Stimulated activated CD8-positive, alpha-beta memory T cell treated with anti-CD3 and anti-CD28 coated beads, Interleukin-4, amount 100 ng/mL, for 4 hours (primary cell): ENCODE results near the gene SLCO1B3.
"Not testable (repeated sequence)": the region's sequence is repeated elsewhere in the genome, so short reads cannot be mapped to it uniquely, and the experiment has no call there.

Experiments used
- DNase-seq, 2 donors: peaks; one replicate each; pipeline ENCODE4 v3.0.0-alpha.2; 2020; ENCODE audit warnings: low read depth in 2 of 2, low spot score in 1 of 2

The SLCO1B3 gene, protein sequence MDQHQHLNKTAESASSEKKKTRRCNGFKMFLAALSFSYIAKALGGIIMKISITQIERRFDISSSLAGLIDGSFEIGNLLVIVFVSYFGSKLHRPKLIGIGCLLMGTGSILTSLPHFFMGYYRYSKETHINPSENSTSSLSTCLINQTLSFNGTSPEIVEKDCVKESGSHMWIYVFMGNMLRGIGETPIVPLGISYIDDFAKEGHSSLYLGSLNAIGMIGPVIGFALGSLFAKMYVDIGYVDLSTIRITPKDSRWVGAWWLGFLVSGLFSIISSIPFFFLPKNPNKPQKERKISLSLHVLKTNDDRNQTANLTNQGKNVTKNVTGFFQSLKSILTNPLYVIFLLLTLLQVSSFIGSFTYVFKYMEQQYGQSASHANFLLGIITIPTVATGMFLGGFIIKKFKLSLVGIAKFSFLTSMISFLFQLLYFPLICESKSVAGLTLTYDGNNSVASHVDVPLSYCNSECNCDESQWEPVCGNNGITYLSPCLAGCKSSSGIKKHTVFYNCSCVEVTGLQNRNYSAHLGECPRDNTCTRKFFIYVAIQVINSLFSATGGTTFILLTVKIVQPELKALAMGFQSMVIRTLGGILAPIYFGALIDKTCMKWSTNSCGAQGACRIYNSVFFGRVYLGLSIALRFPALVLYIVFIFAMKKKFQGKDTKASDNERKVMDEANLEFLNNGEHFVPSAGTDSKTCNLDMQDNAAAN

DNA sequence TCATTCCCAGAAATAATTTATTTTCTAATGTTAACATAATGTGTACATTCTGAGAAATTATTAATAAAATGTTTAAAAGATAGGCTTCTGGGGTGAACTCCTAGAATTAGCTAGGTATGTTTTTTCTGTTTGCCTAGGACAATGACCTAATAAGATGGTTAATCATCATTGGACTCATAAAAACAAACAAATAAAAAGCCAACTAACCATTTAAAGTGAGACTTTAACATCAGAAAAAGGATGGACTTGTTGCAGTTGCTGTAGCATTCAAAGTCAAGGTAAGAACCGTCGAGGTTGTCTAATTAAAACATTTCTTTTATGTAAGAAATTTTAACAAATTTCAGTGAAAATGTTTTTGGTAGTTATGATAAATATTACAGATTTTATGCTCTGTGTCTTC lies at the start of gene SLCO1B3:
Gene SLCO1B3, plus strand, starts transcription at position 219 of the 400 bp plus-strand sequence. CDS start 5,034 bp downstream, outside the sequence.
- no peak for DNase-seq

DNA sequence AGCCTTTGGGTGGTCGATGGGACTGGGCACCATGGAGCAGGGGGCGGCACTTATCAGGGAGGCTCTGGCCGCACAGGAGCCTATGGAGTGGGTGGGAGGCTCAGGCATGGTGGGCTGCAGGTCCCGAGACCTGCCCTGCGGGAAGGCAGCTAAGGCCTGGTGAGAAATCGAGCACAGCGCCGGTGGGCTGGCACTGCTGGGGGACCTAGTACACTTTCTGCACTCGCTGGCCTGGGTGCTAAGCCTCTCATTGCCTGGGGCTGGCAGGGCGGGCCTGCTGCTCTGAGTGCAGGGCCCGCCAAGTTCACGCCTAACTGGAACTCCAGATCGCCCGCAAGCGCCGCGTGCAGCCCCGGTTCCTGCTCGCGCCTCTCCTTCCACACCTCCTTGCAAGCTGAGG lies 33.1 kb upstream of the SLCO1B3 start:
- DNase-seq, result no peak

DNA sequence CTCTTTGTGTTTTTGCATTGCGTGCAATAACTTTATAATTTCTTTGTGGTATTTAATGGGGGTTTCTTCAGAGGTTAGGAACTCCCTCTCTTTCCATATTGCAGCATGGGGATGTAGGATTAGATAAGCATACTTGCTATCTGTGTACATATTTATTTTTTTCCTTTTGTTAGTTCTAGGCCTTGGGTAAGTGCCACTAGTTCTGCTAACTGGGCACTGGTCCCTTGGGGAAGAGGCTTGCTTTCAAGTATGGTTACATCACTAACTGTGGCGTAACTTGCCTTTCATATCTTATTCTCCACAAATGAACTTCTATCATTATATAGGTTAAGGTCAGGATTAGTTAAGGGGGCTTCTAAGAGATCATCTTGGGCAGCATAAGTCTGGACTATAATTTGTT lies 31.5 kb upstream of the SLCO1B3 start:
- DNase-seq, result no peak

DNA sequence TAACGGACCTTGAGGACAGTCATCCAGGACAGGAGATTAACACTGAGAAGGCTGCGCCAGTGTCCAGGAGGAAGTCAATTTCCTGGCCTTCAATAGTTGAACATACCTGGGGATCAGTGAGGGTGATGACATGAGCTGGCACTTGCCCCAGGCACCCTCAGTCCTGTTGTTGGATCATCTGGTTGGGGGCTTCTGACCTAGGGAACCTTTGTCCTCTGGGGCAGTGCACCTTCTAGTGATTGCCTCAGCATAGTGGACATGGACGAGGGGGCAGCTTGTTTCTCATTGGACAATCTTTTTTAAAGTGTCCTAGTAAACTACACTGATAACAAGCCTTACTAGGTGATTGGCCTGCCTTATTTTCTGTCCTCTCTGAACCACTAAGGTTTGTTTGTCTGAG lies 30.5 kb upstream of the SLCO1B3 start:
- DNase-seq, result not testable (repeated sequence)

DNA sequence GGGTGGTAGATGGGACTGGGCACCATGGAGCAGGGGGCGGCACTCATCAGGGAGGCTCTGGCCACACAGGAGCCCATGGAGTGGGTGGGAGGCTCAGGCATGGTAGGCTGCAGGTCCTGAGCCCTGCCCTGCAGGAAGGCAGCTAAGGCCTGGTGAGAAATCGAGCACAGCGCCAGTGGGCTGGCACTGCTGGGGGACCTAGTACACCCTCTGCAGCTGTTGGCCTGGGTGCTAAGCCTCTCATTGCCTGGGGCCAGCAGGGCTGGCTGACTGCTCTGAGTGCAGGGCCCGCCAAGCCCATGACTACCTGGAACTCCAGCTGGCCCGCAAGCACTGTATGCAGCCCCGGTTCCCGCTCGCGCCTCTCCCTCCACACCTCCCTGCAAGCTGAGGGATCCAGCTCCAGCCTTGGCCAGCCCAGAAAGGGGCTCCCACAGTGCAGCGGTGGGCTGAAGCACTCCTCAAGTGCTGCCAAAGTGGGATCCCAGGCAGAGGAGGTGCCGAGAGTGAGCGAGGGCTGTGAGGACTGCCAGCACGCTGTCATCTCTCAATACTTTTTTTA lies 26.6 kb upstream of the SLCO1B3 start:
- not testable (repeated sequence) for DNase-seq

DNA sequence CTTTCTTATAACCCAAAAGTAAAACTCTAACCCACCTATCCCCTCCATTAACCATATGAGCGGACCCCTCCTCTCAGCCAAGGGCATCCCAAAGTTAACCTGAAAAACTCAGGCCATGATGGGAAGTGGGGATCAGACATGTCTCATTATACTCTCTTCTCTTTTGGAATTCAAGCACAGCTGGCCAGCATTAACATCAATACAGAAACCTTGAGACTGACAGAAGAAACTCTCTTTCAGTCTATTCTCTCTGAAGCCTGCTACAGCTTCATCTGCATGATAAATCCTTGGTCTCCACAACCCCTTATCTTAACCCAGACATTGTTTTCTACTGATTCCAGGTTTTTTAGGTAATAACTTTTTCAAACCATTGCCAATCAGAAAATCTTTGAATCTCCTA lies 17.5 kb upstream of the SLCO1B3 start:
- no peak for DNase-seq

DNA sequence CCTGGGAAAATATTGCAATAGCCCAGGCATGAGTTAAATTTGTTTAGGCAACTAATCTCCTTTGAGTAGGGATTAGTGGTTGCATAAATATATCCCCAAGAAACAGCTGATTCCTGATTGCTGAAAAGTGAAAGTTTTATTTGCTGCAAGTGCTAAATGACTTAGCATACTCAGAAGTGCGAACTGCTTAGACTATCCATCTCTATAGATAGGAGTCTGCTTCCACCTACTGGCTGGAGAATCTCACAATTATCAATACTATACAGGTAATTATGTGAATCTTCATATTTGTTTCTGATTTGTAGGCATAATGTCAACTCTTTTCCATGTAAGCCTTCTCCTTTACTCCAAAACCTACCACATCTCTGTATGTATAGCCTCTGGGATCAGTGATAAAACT lies 12.0 kb upstream of the SLCO1B3 start:
- DNase-seq, result no peak

DNA sequence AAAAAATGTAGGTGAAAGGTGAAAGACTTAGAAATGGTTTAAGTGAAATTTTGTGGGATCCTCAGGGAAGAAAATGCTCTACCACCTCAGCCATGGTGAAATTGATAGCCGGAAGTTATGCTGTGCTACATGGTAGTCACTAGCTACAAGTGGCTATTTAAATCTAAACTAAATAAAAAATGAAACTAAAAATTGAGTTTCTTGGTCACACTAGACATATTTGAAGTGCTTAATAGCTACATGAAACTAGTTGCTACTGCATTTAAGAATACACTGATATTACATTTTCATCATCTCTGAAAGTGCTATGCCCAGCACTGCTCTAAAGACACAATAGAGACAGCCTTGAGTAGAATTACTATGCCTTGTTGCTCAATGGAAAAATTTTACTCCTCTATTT lies 10.3 kb upstream of the SLCO1B3 start:
- no peak for DNase-seq

DNA sequence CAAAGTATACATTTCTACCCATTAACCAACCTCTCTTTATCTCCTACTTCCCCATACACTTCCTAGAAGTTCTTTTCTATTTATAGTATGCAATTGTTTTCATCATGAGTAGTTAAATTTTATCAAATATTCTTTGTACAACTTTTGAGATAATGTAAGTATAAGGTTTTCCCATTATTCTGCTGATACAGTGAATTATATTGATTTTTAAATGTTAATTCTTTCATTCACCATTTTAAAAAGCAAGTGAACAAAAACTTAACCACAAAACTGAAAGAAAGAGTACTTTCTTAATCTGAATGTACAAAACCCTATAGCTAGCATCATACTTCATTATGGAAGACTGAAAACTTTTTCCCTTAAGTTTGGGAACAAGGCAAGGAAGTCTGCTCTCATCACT lies 9.5 kb upstream of the SLCO1B3 start:
- no peak for DNase-seq

DNA sequence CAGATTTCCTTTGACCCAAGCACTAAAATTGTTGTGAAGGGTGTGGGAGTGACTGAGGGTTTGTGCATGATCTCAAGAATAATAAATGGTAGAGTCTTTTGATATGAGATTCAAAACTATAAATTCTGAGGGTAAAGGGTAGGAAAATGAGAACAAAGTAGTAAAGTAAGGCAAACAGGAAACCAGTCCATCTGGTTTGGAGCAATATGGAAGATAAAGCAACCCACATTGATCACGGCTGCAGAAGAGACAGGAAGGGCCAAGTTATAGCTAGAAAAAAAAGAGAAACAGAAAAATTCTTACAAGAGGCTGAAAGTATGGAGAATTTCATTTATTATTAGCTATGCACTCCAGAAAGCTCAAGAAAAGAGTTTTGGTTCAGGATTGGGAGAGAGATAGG lies 4.6 kb upstream of the SLCO1B3 start:
- no peak for DNase-seq

DNA sequence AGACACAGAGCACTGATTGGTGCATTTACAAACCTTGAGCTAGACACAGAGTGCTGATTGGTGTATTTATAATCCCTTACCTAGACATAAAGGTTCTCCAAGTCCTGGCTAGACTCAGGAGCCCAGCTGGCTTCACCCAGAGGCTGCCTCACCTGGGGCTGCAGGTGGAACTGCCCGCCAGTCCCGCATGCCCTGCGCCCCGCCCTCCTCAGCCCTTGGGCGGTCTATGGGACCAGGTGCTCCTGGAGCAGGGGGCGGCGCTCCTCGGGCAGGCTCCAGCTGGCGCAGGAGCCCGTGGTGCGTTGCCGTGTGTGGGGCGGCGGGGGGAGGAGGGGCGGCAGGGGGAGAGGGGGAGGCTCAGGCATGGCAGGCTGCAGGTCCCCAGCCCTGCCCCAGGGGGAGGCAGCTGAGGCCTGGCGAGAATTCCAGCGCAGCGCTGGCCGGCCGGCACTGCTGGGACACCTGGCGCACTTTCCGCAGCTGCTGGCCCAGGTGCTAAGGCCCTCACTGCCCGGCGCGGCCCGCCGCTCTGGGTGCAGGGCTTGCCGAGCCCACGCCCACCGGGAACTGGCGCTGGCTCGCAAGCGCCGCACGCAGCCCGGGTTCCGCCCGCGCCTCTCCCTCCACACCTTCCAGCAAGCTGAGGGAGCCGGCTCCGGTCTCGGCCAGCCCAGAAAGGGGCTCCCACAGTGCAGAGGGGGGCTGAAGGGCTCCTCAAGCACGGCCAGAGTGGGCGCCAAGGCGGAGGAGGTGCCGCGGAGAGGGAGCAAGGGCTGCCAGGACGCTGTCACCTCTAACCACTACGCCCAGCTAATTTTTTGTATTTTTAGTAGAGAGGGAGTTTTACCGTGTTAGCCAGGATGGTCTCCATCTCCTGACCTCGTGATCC lies 3.1 kb upstream of the SLCO1B3 start:
- DNase-seq, result no peak

DNA sequence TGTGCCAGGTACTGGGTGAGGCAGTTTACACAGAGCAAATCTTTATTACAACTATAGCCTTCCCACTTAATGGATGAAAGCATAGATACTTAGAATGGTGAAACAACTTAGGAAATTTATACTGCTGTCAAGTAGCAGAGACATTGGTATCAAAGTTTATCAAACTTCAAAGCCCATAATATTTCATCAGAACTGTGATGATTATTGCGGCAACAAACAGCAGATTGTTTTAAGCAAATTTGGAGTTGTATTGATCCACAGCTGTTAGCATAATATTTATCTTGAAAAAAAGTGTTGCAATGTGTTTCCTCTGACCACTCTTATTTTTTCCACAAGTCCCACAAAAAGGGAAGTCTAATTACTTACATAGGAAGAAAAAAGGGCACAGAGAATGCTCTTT lies 2.0 kb upstream of the SLCO1B3 start:
- no peak for DNase-seq

DNA sequence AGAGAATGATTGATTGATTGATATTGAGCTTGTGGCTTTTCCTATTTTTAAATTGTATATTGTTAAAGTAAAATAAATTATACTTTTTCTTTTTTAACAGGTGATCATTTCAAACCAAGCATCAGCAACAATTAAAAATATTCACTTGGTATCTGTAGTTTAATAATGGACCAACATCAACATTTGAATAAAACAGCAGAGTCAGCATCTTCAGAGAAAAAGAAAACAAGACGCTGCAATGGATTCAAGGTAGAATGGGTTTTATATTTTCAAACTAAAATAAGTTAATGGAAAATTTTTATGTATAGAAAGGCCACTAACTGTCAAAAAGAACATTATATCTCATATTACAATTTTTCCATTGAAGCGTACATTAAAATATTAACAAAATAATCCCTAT lies 5.1 kb downstream of the SLCO1B3 start:
- DNase-seq, result no peak

DNA sequence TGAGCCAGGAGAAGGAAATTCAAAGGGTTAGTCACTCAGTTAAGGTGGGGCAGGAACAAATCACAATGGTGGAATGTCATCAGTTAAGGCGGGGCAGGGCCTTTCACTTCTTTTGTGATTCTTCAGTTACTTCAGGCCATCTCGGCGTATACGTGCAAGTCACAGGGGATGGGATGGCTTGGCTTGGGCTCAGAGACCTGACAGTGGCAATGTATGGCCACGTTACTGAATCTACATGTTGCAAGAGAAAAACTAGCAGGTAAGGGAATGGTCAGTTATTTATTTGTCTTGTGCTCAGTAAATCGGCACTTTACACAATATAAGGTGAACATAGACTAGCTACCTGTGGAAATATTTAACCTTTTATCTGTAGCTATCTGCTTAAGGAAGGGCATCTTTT lies 11.9 kb downstream of the SLCO1B3 start:
- no peak for DNase-seq

DNA sequence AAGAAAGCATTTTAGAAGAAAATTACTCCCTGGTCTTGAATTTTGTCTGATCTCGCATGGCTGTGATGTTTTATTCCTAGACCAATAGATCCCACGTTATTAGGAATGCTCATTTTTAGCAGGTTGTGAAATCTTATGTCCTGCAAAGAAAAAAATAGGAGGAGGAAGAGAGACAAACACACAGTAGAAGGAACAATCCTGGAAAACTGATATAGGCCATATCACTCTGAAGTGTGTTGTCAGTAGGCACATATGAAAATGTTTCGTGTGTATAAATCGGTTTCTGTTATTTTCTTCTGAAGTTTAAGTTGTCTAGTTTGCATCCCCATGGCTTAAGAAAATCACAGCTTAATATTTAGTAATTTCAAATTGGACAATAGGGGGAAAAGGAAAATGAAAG lies 12.4 kb downstream of the SLCO1B3 start:
- DNase-seq, result no peak

DNA sequence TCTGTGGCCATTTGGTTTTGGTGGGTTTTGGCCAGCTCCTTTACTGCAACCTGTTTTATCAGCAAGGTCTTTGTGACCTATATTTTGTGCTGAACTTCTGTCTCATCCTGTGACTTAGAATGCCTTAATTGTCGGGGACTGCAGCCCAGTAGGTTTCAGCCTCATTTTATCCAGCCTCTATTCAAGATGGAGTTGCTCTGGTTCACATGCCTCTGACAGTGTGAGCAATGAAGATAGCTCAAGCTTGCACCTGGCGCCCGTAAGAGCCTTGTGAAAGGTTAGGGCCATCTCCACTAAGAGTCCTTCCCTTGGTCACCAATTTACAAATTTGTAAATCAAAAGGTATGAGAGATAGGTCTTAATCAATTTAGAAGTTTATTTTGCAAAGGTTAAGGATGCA lies 19.4 kb downstream of the SLCO1B3 start:
- DNase-seq, result no peak

DNA sequence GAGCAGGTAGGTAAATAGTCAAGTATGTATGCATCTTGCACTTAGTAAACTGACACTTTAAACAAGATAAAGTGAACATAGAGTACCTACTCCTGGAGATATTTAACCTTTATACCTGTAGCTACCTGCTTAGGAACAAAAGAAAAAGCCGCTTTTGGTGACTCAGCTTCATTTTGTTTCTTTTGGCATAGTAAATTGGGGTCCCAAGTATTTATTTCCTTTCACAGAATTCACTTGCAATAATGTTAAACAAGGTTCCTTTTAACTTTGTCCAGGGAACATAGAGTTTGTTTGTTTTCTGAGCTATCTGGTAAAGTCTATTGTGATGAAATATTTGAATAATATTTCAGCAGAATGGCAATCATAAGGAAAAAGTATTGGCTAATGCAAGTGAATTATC lies 20.0 kb downstream of the SLCO1B3 start:
- DNase-seq, result no peak

DNA sequence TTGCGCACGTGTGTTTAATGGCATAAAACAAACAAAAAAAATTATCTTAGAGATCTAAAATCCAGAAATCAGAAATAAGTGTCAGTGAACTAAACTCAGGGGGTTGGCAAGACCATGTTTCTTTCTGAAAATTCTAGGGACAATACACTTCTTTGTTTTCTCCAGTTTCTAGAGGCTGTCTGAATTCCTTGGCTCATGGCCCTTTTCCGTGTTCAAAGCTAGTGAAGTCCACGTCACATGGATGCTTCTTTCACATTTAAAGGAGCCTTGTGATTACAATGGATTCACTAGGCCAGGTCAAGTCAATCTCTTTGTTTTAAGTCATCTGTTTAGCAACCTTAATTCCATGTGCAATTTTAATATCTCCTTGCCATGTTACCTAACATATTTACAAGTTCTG lies 22.4 kb downstream of the SLCO1B3 start:
- DNase-seq, result no peak

DNA sequence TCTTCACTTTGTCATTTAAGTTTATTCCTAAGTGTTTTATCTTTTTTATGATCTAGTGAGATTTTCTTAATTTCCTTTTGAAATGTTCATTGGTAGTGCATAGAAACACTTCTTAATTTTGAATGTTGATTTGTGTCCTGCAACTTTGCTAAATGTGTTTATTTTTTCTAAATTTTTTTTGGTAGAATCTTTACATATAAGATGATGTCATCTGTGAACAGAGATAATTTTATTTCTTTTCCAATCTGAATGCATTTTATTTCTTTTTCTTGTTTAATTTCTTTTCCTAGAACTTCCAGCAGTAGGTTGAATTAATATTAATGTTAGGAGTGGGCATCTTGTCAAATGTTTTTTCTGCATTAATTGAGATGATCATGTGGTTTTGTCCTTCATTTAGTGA lies 42.1 kb downstream of the SLCO1B3 start:
- DNase-seq, result no peak

DNA sequence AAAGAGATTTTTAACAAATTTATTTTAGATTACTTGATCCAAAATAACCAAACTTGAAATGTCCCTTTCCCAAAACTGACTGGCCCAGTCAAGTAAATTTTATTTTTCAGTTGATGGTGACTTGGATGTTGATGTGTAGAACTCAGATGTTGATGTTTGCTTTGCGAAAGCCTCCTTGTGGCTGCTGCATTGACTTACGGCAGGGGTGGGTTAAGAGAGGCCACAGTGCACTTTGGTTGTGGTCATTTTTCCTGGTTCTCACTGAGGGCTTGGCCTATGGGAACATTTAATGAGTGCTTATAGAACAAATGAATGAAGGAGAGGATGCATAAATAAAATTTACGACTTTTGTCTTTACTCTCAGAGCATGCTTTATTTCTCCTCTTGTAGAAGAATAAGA lies 52.6 kb downstream of the SLCO1B3 start:
- DNase-seq, result no peak

DNA sequence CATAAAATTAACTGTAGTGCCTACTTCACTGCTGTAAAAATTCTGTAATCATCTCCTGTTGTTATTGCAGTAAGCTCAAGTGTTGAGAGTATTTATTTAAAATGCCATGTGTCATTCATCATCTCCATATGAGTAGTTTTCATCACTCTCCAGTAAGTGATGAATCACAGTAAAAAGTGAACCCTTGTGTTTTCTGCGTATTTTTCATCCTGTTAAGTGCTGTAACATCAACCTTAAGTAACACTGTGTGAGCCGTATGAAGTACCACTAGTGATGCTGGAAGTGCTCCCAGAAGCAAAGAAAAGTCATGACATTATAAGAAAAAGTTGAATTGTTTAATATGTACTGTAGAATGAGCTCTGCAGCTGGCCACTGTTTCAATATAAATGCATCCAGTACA lies 55.4 kb downstream of the SLCO1B3 start:
- DNase-seq, result no peak
